ENCODE measurements around the gene NR1D2. TPM values are rescaled to one million over a fixed set of nuclear protein-coding genes. Genes with fewer than 3 reads are reported as not detected.

Gene NR1D2
- total and polyA plus RNA-seq, 8 donors = 4.9 to 26.2 (median 13.5) TPM

- DNase-seq (no peak), ATAC-seq (peak in 1 of 4 donors; percentile 8), FAIRE-seq (no peak)
- Histone ChIP-seq H3K9me3 (no peaks in the 10 kb centered on the region), H3K36me3 (peaks cover 0 to 10% (median 0%) of the 10 kb centered on the region in 3 donors), H3K4me1 (peaks cover 26 to 45% (median 40%) of the 10 kb centered on the region in 3 donors), H3K4me3 (no peak overlapping the region), H3K27ac (no peak overlapping the region), H3K27me3 (no peaks in the 10 kb centered on the region)
- intact Hi-C loops (cut with DNase I) = no loop called here
- TF ChIP-seq, protein P1, sequence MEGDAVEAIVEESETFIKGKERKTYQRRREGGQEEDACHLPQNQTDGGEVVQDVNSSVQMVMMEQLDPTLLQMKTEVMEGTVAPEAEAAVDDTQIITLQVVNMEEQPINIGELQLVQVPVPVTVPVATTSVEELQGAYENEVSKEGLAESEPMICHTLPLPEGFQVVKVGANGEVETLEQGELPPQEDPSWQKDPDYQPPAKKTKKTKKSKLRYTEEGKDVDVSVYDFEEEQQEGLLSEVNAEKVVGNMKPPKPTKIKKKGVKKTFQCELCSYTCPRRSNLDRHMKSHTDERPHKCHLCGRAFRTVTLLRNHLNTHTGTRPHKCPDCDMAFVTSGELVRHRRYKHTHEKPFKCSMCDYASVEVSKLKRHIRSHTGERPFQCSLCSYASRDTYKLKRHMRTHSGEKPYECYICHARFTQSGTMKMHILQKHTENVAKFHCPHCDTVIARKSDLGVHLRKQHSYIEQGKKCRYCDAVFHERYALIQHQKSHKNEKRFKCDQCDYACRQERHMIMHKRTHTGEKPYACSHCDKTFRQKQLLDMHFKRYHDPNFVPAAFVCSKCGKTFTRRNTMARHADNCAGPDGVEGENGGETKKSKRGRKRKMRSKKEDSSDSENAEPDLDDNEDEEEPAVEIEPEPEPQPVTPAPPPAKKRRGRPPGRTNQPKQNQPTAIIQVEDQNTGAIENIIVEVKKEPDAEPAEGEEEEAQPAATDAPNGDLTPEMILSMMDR (IDR thresholded peaks at IDR 0.05) = no peak
- WGBS, 2 donors = 7 to 11% methylated on average over 1 of the region's 1 CpG
Measured at GRCh38 chr3:23953523-23953922, 8.4 kb downstream of the NR1D2 start.

GRCh38 chr3:23954144-23954543, 9.1 kb downstream of the NR1D2 start:
- 63 to 69% methylated on average over 5 of the region's 5 CpGs for WGBS, 2 donors
- no peak for DNase-seq
- Histone ChIP-seq H3K36me3 (peaks cover 0 to 10% (median 0%) of the 10 kb centered on the region in 3 donors), H3K9me3 (no peaks in the 10 kb centered on the region), H3K27me3 (no peaks in the 10 kb centered on the region), H3K4me3 (no peak overlapping the region), H3K27ac (no peak overlapping the region), H3K4me1 (peaks cover 25 to 44% (median 41%) of the 10 kb centered on the region in 3 donors)
- ATAC-seq = no peak
- intact Hi-C loops (cut with DNase I) = no loop called here
- no peak for FAIRE-seq
- TF ChIP-seq, protein P1 (IDR thresholded peaks at IDR 0.05) = no peak

GRCh38 chr3:23956701-23957100, 11.6 kb downstream of the NR1D2 start:
- no peak for ATAC-seq
- DNase-seq = no peak
- no peak for FAIRE-seq
- H3K27ac ChIP-seq = no peak overlapping the region
- 25 to 40% methylated on average over 3 of the region's 3 CpGs for WGBS, 2 donors
- TF ChIP-seq, protein P1 (IDR thresholded peaks at IDR 0.05) = no peak
- no peaks in the 10 kb centered on the region for H3K27me3 ChIP-seq
- H3K9me3 ChIP-seq = no peaks in the 10 kb centered on the region
- intact Hi-C loops (cut with DNase I) = no loop called here
- H3K36me3 ChIP-seq = peaks cover 0 to 25% (median 0%) of the 10 kb centered on the region in 3 donors
- no peak overlapping the region for H3K4me3 ChIP-seq
- peaks cover 6 to 23% (median 22%) of the 10 kb centered on the region in 3 donors for H3K4me1 ChIP-seq

DNA sequence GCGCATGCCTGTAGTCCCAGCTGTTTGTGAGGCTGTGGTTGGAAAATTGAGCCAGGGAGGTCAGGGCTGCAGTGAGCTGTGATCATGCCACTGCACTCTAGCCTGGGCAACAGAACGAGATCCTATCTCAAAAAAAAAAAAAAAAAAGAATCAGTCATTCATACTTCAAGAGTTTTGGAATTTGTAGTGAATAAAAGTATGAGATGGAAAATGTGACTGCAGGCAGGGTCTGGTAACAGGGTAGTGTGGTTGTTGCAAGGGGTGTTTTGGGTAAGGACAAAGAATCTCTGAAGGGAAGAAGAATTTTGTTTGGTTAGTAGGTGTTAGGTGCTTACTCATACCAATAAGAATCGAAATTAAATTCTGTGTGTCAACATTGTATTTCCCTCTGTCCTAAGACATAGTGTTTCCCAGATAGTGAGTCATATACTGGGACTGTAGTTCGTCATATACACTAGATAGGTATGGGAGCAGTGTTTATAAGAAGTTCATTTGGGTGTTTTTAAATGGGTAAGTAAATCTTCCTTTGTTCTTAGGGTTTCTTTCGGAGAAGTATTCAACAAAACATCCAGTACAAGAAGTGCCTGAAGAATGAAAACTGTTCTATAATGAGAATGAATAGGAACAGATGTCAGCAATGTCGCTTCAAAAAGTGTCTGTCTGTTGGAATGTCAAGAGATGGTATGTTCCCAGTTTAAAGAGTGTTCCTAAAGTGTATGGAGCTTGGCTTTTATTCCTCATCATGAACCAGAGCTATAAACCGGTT, 14.2 kb downstream of the NR1D2 start:
- H3K27me3 ChIP-seq = no peaks in the 10 kb centered on the region
- peak overlapping the region in 1 of 4 donors; percentile 23 for H3K27ac ChIP-seq
- ATAC-seq = peak; percentile 47 to 81 (median 72)
- FAIRE-seq = no peak
- peaks cover 6 to 13% (median 8%) of the 10 kb centered on the region in 3 donors for H3K4me1 ChIP-seq
- no peaks in the 10 kb centered on the region for H3K9me3 ChIP-seq
- peaks cover 0 to 45% (median 0%) of the 10 kb centered on the region in 3 donors for H3K36me3 ChIP-seq
- no peak for DNase-seq
- no peak overlapping the region for H3K4me3 ChIP-seq
- WGBS, 2 donors = 70 to 82% methylated on average over 7 of the region's 7 CpGs
- TF ChIP-seq, protein P1 (IDR thresholded peaks at IDR 0.05) = no peak
- intact Hi-C loops (cut with DNase I) = no loop called here

DNA sequence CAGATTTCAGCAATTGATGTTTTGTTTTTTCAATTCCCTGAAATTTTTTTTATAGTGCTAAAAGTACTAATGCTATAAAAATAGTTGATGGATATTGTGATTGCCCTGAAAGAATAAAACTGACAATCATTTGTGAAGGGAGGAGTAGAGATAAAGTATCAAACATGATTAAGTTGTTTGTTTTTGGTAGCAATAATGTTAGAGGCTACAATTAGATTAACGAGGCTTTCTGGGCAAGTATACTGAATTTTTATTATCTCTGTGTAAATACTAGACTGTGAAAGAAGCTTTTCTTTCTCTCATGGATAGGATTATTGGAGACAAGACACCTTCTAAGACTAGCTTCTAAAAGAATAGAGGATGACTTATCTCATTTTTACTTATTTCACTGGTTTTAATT, 15.6 kb downstream of the NR1D2 start:
- ATAC-seq = no peak
- H3K4me1 ChIP-seq = peaks cover 0 to 6% (median 0%) of the 10 kb centered on the region in 3 donors
- FAIRE-seq = no peak
- H3K9me3 ChIP-seq = no peaks in the 10 kb centered on the region
- 9 to 14% methylated on average over 1 of the region's 1 CpG for WGBS, 2 donors
- intact Hi-C loops (cut with DNase I) = no loop called here
- TF ChIP-seq, protein P1 (IDR thresholded peaks at IDR 0.05) = no peak
- no peak overlapping the region for H3K4me3 ChIP-seq
- H3K27ac ChIP-seq = no peak overlapping the region
- no peaks in the 10 kb centered on the region for H3K27me3 ChIP-seq
- no peak for DNase-seq
- peaks cover 0 to 48% (median 4%) of the 10 kb centered on the region in 3 donors for H3K36me3 ChIP-seq
